Neural cell (in vitro differentiated cells): Measurements from ENCODE around the gene CD2.

Experiments used
- CTCF ChIP-seq: fragments of 450-650 bp; IDR thresholded peaks from 2 replicates; pipeline ENCODE4 v1.5.1; 2014; ENCODE audit warnings: antibody characterized with exemption, mild to moderate bottlenecking, moderate library complexity; ENCODE audit not compliant: poor library complexity, severe bottlenecking
- EZH2 ChIP-seq: fragments of 200-600, 300-800 bp; shearing (Covaris generic), sonication (generic); IDR thresholded peaks from 2 replicates; pipeline ENCODE4 v1.6.1; 2014; ENCODE audit warnings: antibody characterized with exemption, low read length, borderline replicate concordance, mild to moderate bottlenecking; ENCODE audit not compliant: insufficient read depth, poor library complexity, severe bottlenecking
- POLR2AphosphoS5 ChIP-seq: IDR thresholded peaks from 2 replicates; pipeline ENCODE4 v1.6.1; 2012
- TAF1 ChIP-seq: IDR thresholded peaks from 2 replicates; pipeline ENCODE4 v1.6.1; 2012; ENCODE audit warnings: low read depth

GRCh38 chr1:116737855-116738321, 16.3 kb upstream of the CD2 start:
- TF ChIP-seq TAF1 = no peak
- TF ChIP-seq EZH2 = no peak
- no peak for TF ChIP-seq POLR2AphosphoS5
- TF ChIP-seq CTCF = no peak
